ENCODE measurements around the gene ZFP14.
"Not testable (repeated sequence)": the region's sequence is repeated elsewhere in the genome, so short reads cannot be mapped to it uniquely, and the experiment has no call there.

The ZFP14 gene

GRCh38 chr19:36330216-36330615 lies 48.8 kb downstream of the ZFP14 start:
- DNase-seq = no peak

- DNase-seq = not testable (repeated sequence)
Measured at GRCh38 chr19:36329534-36329933, 49.5 kb downstream of the ZFP14 start.

- not testable (repeated sequence) for DNase-seq
Measured at GRCh38 chr19:36326649-36327048, 52.4 kb downstream of the ZFP14 start.

- DNase-seq = not testable (repeated sequence)
Measured at GRCh38 chr19:36315164-36315563, 63.8 kb downstream of the ZFP14 start.

GRCh38 chr19:36314053-36314452 lies 64.9 kb downstream of the ZFP14 start:
- not testable (repeated sequence) for DNase-seq

GRCh38 chr19:36311098-36311760 lies 67.8 kb downstream of the ZFP14 start:
- not testable (repeated sequence) for DNase-seq

GRCh38 chr19:36310416-36310990 lies 68.5 kb downstream of the ZFP14 start:
- not testable (repeated sequence) for DNase-seq

GRCh38 chr19:36309759-36310158 lies 69.2 kb downstream of the ZFP14 start:
- not testable (repeated sequence) for DNase-seq

GRCh38 chr19:36309309-36309708 lies 69.7 kb downstream of the ZFP14 start:
- DNase-seq = not testable (repeated sequence)

GRCh38 chr19:36292317-36292716 lies 86.7 kb downstream of the ZFP14 start:
- not testable (repeated sequence) for DNase-seq
